K562 (cell line): Measurements from ENCODE around the gene CDK5R2. TPM values are rescaled to one million over a fixed set of nuclear protein-coding genes. Genes with fewer than 3 reads are reported as not detected.

Experiments
- ATAC-seq: fragments of 200-7000 bp; cut with Tn5 transposase; 3 replicates; pipeline ENCODE4 v1.9.1; 2020; ENCODE audit warnings: moderate library complexity
- BruUV-seq: library from RNA; stranded (reverse); fragments of 400-500 nt; replicated peaks from 2 replicates; lab custom pipeline; 2021; lab: Mats Ljungman, UMichigan
- CTCF ChIA-PET: fragments of 300-600 bp; formaldehyde crosslinking; extraction: SDS; loops from one replicate; lab custom pipeline; 2021; ENCODE audit warnings: low intra/inter-chr PET ratio; lab: Yijun Ruan, JAX
- POLR2A ChIA-PET: fragments of 300-600, 350-650 bp; sonication (Branson Sonifier 250); formaldehyde crosslinking; extraction: SDS; loops from one replicate; lab custom pipeline; 2021; ENCODE audit warnings: antibody characterized with exemption, inconsistent platforms; lab: Yijun Ruan, JAX
- DNase-seq, 4 experiments: peaks; one replicate each; pipeline versions ENCODE4 v3.0.0 to v3.0.0-alpha.2; 2011 to 2018; ENCODE audit warnings: low spot score in 3 of 4, mixed read lengths in 3 of 4; ENCODE audit errors: extremely low read depth in 1 of 4
- FAIRE-seq: peaks from 2 replicates; lab custom pipeline; 2011; peaks lifted over from hg19 to GRCh38; lab: Jason Lieb, UNC
- H2AFZ ChIP-seq: 2 replicates; pipeline ENCODE4 v1.6.0; 2011; ENCODE audit warnings: low read depth, low read length, control low read depth, inconsistent platforms
- H3K27ac ChIP-seq: fragments of 200-600 bp; 3 replicates; pipeline ENCODE4 v1.8.0; 2011; ENCODE audit warnings: low read depth, mild to moderate bottlenecking, control low read depth, inconsistent platforms, low read length, moderate library complexity, mixed read lengths; ENCODE audit errors: extremely low read depth
- H3K27me3 ChIP-seq, 2 experiments: fragments of 300-600 bp in 1 of 2; 2 replicates in 1 of 2; 3 replicates in 1 of 2; pipeline versions ENCODE4 v1.6.0 to v1.8.0; 2011; ENCODE audit warnings: inconsistent platforms in 2 of 2, low read length in 2 of 2, mild to moderate bottlenecking in 1 of 2, mixed read lengths in 1 of 2, moderate library complexity in 1 of 2; ENCODE audit not compliant: control insufficient read depth in 2 of 2, insufficient read depth in 2 of 2
- H3K36me3 ChIP-seq: fragments of 300-600 bp; 3 replicates; pipeline ENCODE4 v1.8.0; 2011; ENCODE audit warnings: mild to moderate bottlenecking, low read length, inconsistent platforms; ENCODE audit not compliant: control insufficient read depth, insufficient read depth
- H3K4me1 ChIP-seq, 2 experiments: fragments of 200-600 bp in 1 of 2; replicated peaks in 1 of 2; 2 replicates in 1 of 2; 3 replicates in 1 of 2; pipeline versions ENCODE4 v1.5.1 to v1.8.0; 2011; ENCODE audit warnings: inconsistent platforms in 2 of 2, low read length in 2 of 2, mild to moderate bottlenecking in 1 of 2, mixed read lengths in 1 of 2, moderate library complexity in 1 of 2; ENCODE audit not compliant: control insufficient read depth in 2 of 2, insufficient read depth in 2 of 2
- H3K4me2 ChIP-seq: 2 replicates; pipeline ENCODE4 v1.6.1; 2011; ENCODE audit warnings: low read length, control low read depth, inconsistent platforms, mixed read lengths; ENCODE audit not compliant: insufficient read depth
- H3K4me3 ChIP-seq: fragments of 200-600 bp; sonication (generic), shearing (Covaris generic); 2 replicates; pipeline ENCODE4 v1.5.1; 2016; ENCODE audit warnings: control low read depth, inconsistent platforms
- H3K79me2 ChIP-seq: fragments of 200-600 bp; 3 replicates; pipeline ENCODE4 v1.8.0; 2011; ENCODE audit warnings: low read length, inconsistent platforms; ENCODE audit not compliant: control insufficient read depth, insufficient read depth
- H3K9ac ChIP-seq, 2 experiments: 2 replicates each; pipeline versions ENCODE4 v1.6.0 to v1.6.1; 2011; ENCODE audit warnings: low read depth in 2 of 2, low read length in 2 of 2, control low read depth in 1 of 2, inconsistent platforms in 1 of 2, mild to moderate bottlenecking in 1 of 2, mixed read lengths in 1 of 2; ENCODE audit not compliant: insufficient read depth in 1 of 2
- H3K9me1 ChIP-seq: one replicate; pipeline ENCODE4 v1.6.0; 2011; ENCODE audit warnings: inconsistent platforms, mild to moderate bottlenecking, low read length, moderate library complexity; ENCODE audit not compliant: control insufficient read depth, insufficient read depth
- H3K9me3 ChIP-seq: replicated peaks from 2 replicates; pipeline ENCODE4 v1.5.1; 2011; ENCODE audit warnings: low read depth, low read length, inconsistent platforms; ENCODE audit not compliant: control insufficient read depth, insufficient read depth
- H4K20me1 ChIP-seq: replicated peaks from 2 replicates; pipeline ENCODE4 v1.6.1; 2011; ENCODE audit warnings: low read length, inconsistent platforms, mixed read lengths; ENCODE audit not compliant: control insufficient read depth, insufficient read depth
- BMI1 ChIP-seq: fragments of 150-350 bp; IDR thresholded peaks from 2 replicates; pipeline ENCODE4 v1.6.1; 2014; ENCODE audit warnings: low read length
- ELF2 ChIP-seq: fragments of 250-450 bp; sonication (Bioruptor Pico); IDR thresholded peaks from 2 replicates; pipeline ENCODE4 v1.5.0; 2021; ENCODE audit warnings: mild to moderate bottlenecking
- HDGF ChIP-seq: fragments of 450-650 bp; IDR thresholded peaks from 2 replicates; pipeline ENCODE4 v1.6.1; 2016
- KDM2B ChIP-seq: fragments of 250-450 bp; sonication (Bioruptor Pico); IDR thresholded peaks from 2 replicates; pipeline ENCODE4 v1.8.0; 2021; ENCODE audit warnings: mild to moderate bottlenecking, moderate library complexity
- PHB2 ChIP-seq: fragments of 450-650 bp; IDR thresholded peaks from 2 replicates; pipeline ENCODE4 v1.6.1; 2017; ENCODE audit warnings: low read depth
- SMAD1 ChIP-seq: fragments of 150-350 bp; IDR thresholded peaks from 2 replicates; pipeline ENCODE4 v1.6.1; 2014; ENCODE audit warnings: low read length, low read depth; ENCODE audit not compliant: partially characterized antibody
- TCF7L2 ChIP-seq: fragments of 150-350 bp; IDR thresholded peaks from 2 replicates; pipeline ENCODE4 v1.6.1; 2016; ENCODE audit warnings: low read depth, mild to moderate bottlenecking, low read length, moderate library complexity
- WHSC1 ChIP-seq: IDR thresholded peaks from one replicate; pipeline ENCODE4 v1.6.1; 2012; ENCODE audit warnings: low read length, control low read depth, inconsistent platforms
- ZBTB8A ChIP-seq: fragments of 450-650 bp; IDR thresholded peaks from 2 replicates; pipeline ENCODE4 v1.6.1; 2018; ENCODE audit warnings: mild to moderate bottlenecking, moderate library complexity; ENCODE audit not compliant: partially characterized antibody
- ZKSCAN3 ChIP-seq: fragments of 250-450 bp; sonication (Bioruptor Pico); IDR thresholded peaks from 2 replicates; pipeline ENCODE4 v1.4.0; 2020
- ZNF311 ChIP-seq: fragments of 250-450 bp; sonication (Bioruptor Pico); IDR thresholded peaks from 2 replicates; pipeline ENCODE4 v1.4.0; 2020; ENCODE audit warnings: mild to moderate bottlenecking, moderate library complexity
- ZNF717 ChIP-seq: fragments of 250-450 bp; sonication (Bioruptor Pico); IDR thresholded peaks from 2 replicates; pipeline ENCODE4 v1.5.0; 2021
- WGBS: fragments of 100-300 bp; shearing (Covaris generic); methylation state at CpG from one replicate; pipeline ENCODE4 v1.1.6; 2016; ENCODE audit warnings: low coverage, mixed read lengths; ENCODE audit not compliant: insufficient coverage; ENCODE audit errors: missing lambda C conversion rate; 5-methylcytosine and 5-hydroxymethylcytosine counted together
- in situ Hi-C: fragments of 300-500 bp; cut with MboI; formaldehyde crosslinking; loops from 4 replicates; pipeline ENCODE4 v1.15.0; 2018; ENCODE audit warnings: inconsistent platforms, mixed read lengths
- intact Hi-C: fragments of 100-400 bp; cut with micrococcal nuclease; formaldehyde crosslinking; loops from 2 replicates; pipeline ENCODE4 v1.14.2; 2022
- polyA plus RNA-seq, 8 experiments: library from polyadenylated mRNA; depleted of rRNA in 4 of 8; stranded (reverse) in 5 of 8; unstranded in 3 of 8; fragments of >200 nt; fragmentation: Nextera tagmentation in 2 of 8; fragmentation: Illumina TruSeq in 1 of 8; extraction: Ambion mirVana in 2 of 8; extraction: Trizol in 1 of 8; gene quantifications; 2 replicates each; pipeline versions ENCODE4 v1.2.1 to v1.2.3, GENCODE V29; 2011 to 2014; ENCODE audit warnings: inconsistent platforms in 1 of 8, missing spikeins in 1 of 8
- total RNA-seq, 7 experiments: library from RNA; depleted of rRNA in 6 of 7; stranded (reverse); fragments of >200 nt in 6 of 7; fragmentation: Illumina TruSeq in 2 of 7; extraction: Trizol in 2 of 7; gene quantifications; 2 replicates each; pipeline versions ENCODE4 v1.2.1 to v1.2.3, GENCODE V29; 2011 to 2021; ENCODE audit warnings: low replicate concordance in 1 of 7
- TF ChIP-seq, protein P1 (sequence below): fragments of 450-650 bp; formaldehyde crosslinking; IDR thresholded peaks from 2 replicates; pipeline ENCODE4 v1.4.0; 2022; ENCODE audit warnings: missing genetic modification characterization
- TF ChIP-seq, protein P2 (sequence below): fragments of 250-450 bp; sonication (Bioruptor Pico); IDR thresholded peaks from 2 replicates; pipeline ENCODE4 v1.8.0; 2021; ENCODE audit warnings: moderate library complexity, mild to moderate bottlenecking, inconsistent platforms
- TF ChIP-seq, protein P3 (sequence below): sonication (generic); formaldehyde crosslinking; IDR thresholded peaks from 2 replicates; pipeline ENCODE4 v1.5.0; 2020; ENCODE audit warnings: missing genetic modification reagents
- TF ChIP-seq, protein P4 (sequence below): fragments of 250-450 bp; sonication (Bioruptor Pico); IDR thresholded peaks from 2 replicates; pipeline ENCODE4 v1.5.0; 2020; ENCODE audit warnings: mild to moderate bottlenecking, borderline replicate concordance

The CDK5R2 gene
- total and polyA plus RNA-seq, 9 of the 15 experiments (the other 6 are each of a cell fraction or from before 2014, with no cell fraction given) = 0.09 TPM; not detected in 8

DNA sequence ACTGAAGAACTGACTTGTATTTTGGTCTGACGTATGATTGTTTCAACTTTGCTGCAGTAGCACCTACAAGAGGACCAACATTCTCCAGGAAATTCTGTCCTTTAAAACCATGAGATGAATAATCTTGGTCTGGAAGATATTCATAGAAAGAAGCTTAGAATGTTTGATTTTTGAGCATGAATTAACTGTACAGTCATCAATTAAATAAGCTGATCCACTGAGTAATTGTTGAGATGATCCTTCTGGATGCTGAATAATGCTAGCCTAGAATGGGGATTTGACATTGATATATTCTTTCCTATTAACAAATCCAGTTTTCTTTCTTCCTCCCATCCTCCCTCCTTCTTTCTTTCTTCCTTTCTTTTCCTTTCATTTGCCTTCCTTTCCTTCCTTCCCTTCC lies 39.0 kb upstream of the CDK5R2 start:
- no peaks in the 10 kb centered on the region for H3K9me3 ChIP-seq
- in situ Hi-C loops (no loop called here), intact Hi-C loops (no loop called here)
- CTCF ChIA-PET = no interaction called here
- H3K79me2 ChIP-seq = no peaks in the 10 kb centered on the region
- no peak for ATAC-seq
- no peaks in the 10 kb centered on the region for H3K4me1 ChIP-seq
- no peak for TF ChIP-seq ZNF717 (CRISPR knock-in tag)
- no peak for TF ChIP-seq ZNF311 (CRISPR knock-in tag)
- TF ChIP-seq ELF2 (CRISPR knock-in tag) = no peak
- TF ChIP-seq, protein P1, sequence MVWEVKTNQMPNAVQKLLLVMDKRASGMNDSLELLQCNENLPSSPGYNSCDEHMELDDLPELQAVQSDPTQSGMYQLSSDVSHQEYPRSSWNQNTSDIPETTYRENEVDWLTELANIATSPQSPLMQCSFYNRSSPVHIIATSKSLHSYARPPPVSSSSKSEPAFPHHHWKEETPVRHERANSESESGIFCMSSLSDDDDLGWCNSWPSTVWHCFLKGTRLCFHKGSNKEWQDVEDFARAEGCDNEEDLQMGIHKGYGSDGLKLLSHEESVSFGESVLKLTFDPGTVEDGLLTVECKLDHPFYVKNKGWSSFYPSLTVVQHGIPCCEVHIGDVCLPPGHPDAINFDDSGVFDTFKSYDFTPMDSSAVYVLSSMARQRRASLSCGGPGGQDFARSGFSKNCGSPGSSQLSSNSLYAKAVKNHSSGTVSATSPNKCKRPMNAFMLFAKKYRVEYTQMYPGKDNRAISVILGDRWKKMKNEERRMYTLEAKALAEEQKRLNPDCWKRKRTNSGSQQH = no peak
- TF ChIP-seq, protein P2, sequence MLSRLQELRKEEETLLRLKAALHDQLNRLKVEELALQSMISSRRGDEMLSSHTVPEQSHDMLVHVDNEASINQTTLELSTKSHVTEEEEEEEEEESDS (CRISPR knock-in tag) = no peak
- no peak for TF ChIP-seq SMAD1
- TF ChIP-seq BMI1 = no peak
- TF ChIP-seq WHSC1 = no peak
- TF ChIP-seq ZKSCAN3 (CRISPR knock-in tag) = no peak
- no peak for TF ChIP-seq ZBTB8A
- TF ChIP-seq, protein P3, sequence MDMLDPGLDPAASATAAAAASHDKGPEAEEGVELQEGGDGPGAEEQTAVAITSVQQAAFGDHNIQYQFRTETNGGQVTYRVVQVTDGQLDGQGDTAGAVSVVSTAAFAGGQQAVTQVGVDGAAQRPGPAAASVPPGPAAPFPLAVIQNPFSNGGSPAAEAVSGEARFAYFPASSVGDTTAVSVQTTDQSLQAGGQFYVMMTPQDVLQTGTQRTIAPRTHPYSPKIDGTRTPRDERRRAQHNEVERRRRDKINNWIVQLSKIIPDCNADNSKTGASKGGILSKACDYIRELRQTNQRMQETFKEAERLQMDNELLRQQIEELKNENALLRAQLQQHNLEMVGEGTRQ (CRISPR knock-in tag) = no peak
- no peak for TF ChIP-seq PHB2
- TF ChIP-seq TCF7L2 = no peak
- no peak for TF ChIP-seq HDGF
- no peak for TF ChIP-seq KDM2B (CRISPR knock-in tag)
- TF ChIP-seq, protein P4, sequence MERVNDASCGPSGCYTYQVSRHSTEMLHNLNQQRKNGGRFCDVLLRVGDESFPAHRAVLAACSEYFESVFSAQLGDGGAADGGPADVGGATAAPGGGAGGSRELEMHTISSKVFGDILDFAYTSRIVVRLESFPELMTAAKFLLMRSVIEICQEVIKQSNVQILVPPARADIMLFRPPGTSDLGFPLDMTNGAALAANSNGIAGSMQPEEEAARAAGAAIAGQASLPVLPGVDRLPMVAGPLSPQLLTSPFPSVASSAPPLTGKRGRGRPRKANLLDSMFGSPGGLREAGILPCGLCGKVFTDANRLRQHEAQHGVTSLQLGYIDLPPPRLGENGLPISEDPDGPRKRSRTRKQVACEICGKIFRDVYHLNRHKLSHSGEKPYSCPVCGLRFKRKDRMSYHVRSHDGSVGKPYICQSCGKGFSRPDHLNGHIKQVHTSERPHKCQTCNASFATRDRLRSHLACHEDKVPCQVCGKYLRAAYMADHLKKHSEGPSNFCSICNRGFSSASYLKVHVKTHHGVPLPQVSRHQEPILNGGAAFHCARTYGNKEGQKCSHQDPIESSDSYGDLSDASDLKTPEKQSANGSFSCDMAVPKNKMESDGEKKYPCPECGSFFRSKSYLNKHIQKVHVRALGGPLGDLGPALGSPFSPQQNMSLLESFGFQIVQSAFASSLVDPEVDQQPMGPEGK (CRISPR knock-in tag) = no peak
- no peak overlapping the region for H3K27ac ChIP-seq
- no peaks in the 10 kb centered on the region for H3K36me3 ChIP-seq
- H3K9me1 ChIP-seq = no peaks in the 10 kb centered on the region
- 86% methylated on average over 1 of the region's 1 CpG for WGBS
- no peak for DNase-seq
- BruUV-seq = no TSS peak
- H3K4me2 ChIP-seq = no peak overlapping the region
- H2AFZ ChIP-seq = no peak overlapping the region
- no peak overlapping the region for H3K4me3 ChIP-seq
- no peak for FAIRE-seq
- POLR2A ChIA-PET = no interaction called here
- no peaks in the 10 kb centered on the region for H4K20me1 ChIP-seq
- H3K27me3 ChIP-seq = no peaks in the 10 kb centered on the region
- no peak overlapping the region for H3K9ac ChIP-seq
